GM10266 (cell line): ENCODE measurements around the gene SLC11A1.

Experiments used
- DNase-seq: peaks from one replicate; pipeline ENCODE4 v3.0.0; 2012; ENCODE audit errors: extremely low spot score
- TF ChIP-seq, protein P1 (sequence below): IDR thresholded peaks from 2 replicates; pipeline ENCODE4 v1.5.1; 2012; ENCODE audit warnings: mild to moderate bottlenecking, low read depth; ENCODE audit not compliant: control insufficient read depth, insufficient read depth; ENCODE audit errors: missing control alignments

Gene SLC11A1

DNA sequence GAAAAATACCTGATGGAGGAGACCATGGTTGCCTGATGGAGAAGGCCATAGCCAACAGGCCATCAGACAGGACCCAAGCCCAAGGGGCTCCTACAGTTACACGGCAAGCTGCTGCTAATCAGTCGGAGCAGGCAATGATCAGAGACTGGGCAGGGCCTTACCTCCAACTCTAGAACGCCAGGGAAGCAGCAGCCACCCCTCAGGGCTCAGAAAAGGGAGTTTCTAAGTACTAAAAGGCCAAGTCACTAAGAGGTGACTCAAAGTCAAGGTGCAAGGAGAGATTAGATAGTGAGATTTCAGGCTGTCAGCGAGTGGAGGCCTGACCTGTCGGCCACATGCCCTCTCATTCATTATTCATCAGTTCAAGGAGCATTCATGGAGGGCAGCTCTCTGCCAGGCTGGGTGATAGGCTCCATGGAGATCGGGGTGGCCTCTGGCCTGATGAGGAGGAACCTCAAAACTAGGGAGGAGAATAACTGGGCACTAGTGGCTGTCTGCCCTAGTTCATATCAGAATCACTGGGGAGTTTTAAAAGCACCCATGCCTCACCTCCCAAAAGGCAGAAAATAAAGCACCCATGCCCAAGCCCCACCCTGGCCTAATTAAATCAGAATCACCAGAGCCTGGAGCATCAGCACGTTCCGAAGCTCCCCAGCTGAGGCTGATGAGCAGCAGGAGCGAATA lies 40.5 kb downstream of the SLC11A1 start:
- TF ChIP-seq, protein P1, sequence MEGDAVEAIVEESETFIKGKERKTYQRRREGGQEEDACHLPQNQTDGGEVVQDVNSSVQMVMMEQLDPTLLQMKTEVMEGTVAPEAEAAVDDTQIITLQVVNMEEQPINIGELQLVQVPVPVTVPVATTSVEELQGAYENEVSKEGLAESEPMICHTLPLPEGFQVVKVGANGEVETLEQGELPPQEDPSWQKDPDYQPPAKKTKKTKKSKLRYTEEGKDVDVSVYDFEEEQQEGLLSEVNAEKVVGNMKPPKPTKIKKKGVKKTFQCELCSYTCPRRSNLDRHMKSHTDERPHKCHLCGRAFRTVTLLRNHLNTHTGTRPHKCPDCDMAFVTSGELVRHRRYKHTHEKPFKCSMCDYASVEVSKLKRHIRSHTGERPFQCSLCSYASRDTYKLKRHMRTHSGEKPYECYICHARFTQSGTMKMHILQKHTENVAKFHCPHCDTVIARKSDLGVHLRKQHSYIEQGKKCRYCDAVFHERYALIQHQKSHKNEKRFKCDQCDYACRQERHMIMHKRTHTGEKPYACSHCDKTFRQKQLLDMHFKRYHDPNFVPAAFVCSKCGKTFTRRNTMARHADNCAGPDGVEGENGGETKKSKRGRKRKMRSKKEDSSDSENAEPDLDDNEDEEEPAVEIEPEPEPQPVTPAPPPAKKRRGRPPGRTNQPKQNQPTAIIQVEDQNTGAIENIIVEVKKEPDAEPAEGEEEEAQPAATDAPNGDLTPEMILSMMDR: no peak

DNA sequence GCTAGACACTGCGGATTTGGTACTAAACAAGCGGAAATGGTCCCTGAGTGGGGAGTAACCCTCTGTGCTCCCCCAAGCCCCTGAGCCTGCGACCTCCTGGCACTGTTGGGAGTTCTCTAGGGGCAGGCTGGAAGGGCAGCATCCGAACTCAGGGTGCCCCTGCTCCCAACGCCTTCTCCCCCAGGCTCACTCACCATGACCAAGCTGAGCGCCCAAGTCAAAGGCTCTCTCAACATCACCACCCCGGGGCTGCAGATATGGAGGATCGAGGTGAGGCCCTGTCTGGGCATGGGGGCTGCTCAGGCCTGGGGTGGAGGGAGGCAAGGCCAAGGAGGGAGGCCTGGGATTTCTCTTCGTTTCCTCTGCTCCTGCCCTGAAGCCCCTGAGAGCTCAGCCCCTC lies 41.5 kb downstream of the SLC11A1 start:
- TF ChIP-seq, protein P1: no peak
- DNase-seq: no peak

More for the DNA sequence above, 40.5 kb downstream of the SLC11A1 start:
- DNase-seq: no peak

DNA sequence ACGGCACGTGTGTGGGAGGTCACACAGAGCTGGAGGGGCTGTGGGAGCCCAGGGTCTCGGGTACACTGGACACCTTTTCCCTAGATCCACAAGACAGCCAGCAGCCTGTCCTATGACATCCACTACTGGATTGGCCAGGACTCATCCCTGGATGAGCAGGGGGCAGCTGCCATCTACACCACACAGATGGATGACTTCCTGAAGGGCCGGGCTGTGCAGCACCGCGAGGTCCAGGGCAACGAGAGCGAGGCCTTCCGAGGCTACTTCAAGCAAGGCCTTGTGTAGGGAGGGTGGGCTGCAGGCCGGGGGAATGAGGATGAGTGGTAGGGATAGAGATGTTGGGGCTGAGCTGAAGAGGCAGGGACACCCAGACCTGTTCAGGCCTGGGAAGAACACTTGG lies 43.5 kb downstream of the SLC11A1 start:
- TF ChIP-seq, protein P1: no peak
- DNase-seq: no peak

DNA sequence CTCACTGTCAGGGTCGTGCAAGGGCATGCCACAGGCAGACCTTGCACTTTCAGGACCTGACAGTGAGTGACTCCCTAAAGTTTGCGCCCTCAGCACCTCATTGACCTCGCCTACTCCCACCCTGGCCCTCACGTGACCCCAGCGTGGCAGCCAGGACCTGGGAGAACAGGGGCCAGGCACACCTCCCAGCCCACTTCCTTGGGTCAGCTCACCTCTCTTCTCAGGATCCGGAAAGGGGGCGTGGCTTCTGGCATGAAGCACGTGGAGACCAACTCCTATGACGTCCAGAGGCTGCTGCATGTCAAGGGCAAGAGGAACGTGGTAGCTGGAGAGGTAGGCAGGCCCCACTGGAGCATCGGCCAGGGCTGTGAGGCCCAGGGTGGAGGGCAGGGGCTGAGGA lies 45.7 kb downstream of the SLC11A1 start:
- DNase-seq: no peak
- TF ChIP-seq, protein P1: no peak

DNA sequence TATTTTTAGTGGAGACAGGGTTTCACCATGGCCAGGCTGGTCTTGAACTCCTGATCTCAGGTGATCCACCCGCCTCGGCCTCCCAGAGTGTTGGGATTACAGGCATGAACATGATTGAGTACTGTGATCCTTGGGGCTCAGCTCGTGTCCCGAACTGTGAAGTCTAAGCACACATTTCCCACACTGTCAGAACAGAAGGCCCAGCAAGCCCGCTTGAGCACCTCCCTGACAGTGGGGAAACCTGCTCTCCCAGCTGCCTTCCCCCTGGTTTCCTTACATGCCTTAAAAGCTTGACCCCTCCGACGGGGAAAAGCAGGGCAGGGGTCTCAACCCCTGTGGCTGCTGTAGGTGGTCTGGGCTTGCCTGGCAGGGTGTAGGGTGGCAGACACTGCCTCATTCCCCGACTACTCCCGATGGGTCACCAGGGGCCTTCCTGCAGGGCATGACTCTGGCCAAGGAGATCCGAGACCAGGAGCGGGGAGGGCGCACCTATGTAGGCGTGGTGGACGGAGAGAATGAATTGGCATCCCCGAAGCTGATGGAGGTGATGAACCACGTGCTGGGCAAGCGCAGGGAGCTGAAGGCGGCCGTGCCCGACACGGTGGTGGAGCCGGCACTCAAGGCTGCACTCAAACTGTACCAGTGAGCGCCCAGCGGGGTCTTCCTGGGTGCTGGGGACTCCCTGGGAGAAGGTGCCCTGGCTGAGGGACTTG lies 46.9 kb downstream of the SLC11A1 start:
- no peak for DNase-seq
- TF ChIP-seq, protein P1: no peak

DNA sequence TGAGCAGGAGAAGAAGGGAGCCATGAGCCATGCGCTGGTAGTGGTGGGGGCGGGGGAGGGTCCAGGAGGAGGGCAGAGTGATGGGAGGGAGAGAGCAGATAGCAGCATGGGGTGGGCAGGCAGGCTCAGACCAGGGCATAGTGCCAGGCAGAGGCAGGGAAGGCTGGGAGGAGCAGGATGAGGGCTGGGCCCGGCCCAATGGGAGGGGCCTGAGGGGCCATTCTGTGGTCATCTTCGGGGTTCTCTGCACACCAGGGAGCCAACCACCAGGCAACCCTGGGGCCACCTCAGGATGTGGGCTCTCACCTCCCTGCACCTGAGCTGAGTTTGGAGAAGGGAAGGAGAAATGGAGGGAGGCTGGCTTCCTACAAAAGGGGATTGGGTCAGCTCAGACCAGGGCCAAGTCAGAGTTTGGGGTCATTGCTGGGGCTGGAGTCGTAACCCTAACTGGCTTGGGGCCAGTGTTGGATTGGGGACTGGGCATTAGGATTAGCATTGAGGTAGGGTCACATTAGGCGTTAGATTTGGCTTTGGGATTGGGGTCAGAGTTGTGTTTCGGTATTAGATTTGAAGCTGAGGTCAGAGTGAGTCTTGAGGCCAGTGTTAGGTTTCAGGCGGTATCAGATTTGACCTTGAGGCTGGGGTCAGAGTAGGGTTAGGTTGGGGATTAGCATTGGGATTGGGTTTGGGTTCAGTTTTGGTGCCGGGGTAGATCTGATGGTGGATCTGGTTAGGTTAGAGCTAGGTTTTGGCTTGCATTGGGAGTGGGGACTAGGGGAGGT lies 48.0 kb downstream of the SLC11A1 start:
- no peak for DNase-seq

More for the DNA sequence above, 48.0 kb downstream of the SLC11A1 start:
- TF ChIP-seq, protein P1: no peak
